HL-60/S4 treated with retinoic acid at 250 ng/mL for 4 days and 3 days (cell line): Measurements from ENCODE around the gene SARM1.
"Not testable (repeated sequence)": the region's sequence is repeated elsewhere in the genome, so short reads cannot be mapped to it uniquely, and the experiment has no call there.

Experiments
- in situ Hi-C: fragments of 300-500 bp; cut with MboI; formaldehyde crosslinking; loops from 2 replicates; pipeline ENCODE4 v1.7.0; 2022; ENCODE audit warnings: low sequenced_read_pairs

Gene SARM1

GRCh38 chr17:28371245-28372202 is at the start of gene SARM1:
SARM1 (plus strand) TSS chr17:28371694; CDS start chr17:28372033, 339 bp downstream.
- in situ Hi-C loops: no loop called here

DNA sequence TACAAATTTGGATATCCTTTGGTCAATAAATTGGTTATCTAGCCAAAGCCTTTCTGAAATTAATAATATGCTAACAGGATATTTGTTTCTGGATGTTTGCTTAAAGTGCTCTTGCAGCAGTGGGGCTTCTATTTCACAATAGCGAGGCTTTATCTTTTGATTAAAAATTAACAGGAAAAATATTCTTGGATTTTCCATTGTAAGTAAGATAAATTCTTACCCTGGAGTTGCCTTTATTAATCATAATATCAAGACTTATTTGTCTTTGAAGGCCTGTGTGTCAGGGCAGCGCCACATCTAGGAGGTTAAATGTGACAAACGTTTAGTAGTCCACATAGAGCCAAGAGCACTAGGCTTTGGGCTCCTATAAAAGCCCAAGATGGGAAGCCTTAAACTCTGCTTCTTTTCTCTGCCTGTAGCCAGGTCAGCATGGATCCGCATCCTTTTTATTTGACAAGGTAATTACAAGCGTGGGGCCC is 47.2 kb upstream of the SARM1 start:
- in situ Hi-C loops: no loop called here

DNA sequence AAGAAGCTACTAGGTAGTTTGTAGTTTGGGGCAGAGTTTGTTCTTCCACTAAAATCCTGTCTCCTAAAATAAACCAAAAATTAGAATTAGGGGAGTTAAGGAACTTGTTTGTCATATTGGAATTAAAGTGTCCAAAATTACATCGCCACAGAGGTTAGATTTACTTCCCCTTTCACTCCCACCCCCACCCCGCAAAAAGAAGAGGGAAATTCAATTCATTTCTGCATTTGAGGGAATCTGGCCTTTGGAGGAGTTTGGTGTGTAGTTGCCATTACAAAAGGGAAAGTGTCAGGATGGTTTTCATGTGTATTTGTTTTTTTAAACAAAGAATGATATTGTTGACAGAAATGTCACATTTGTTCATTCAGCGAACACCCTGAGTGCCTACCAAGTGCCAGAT is 46.7 kb upstream of the SARM1 start:
- in situ Hi-C loops: no loop called here

DNA sequence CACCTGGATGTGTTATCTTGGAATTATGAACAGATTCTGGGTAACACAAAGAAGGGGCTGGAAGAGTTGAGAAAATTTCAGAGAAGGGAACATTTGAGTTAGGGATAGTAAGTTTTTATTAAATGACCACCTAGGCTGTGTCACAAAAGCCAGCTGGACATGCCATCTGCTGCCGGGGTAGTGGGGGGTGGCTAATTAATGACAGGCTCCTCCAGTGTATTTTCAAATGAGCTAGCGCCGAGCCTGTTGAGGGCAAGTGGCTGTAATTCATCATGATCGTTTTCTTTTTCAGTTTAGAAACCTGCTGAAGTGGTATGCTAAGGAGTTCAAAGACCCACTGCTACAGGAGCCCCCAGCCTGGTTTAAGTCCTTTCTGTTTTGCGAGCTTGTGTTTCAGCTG is 46.3 kb upstream of the SARM1 start:
- in situ Hi-C loops: no loop called here

DNA sequence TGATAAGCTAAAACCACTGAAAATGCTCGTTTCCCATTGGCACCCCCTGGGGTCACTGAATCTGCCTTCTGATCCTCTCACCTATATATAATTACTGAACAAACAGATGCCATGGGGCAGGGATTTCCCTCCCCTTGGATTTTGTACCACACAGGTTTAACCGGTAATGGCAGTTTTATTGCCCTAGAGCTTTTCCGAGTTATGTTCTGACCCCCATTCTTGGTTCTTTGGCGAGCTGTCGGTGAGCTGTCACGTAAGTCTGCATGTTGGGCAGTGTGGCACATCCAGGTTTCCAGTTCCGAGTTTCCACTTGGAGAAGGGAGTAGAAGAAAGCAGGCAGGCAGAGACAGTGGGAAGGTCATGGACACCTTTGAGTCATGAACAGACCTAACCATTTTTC is 45.4 kb upstream of the SARM1 start:
- in situ Hi-C loops: no loop called here

GRCh38 chr17:28327031-28327607 is 44.4 kb upstream of the SARM1 start:
- in situ Hi-C loops: no loop called here

GRCh38 chr17:28327709-28328108 is 43.8 kb upstream of the SARM1 start:
- in situ Hi-C loops: no loop called here

DNA sequence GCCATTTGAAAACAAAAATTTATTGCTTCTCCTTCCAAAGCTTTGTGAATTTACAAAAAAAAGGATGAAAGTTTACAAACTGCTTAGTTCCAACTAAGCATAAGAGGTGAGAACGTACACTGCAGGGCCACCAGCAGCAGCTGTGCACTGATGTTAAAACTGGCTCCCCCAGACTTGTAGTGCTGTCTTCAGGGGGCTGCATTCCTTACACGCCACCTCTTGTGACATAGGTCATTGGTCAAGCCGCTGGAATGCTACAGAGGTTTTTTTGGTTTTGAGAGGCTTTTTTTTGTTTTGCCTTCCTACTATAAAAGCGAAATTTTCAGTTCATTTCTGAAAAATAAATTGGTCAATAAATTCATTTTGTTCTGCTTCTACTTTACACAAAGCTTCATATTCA is 43.2 kb upstream of the SARM1 start:
- in situ Hi-C loops: no loop called here

GRCh38 chr17:28330671-28331070 is 40.8 kb upstream of the SARM1 start:
- in situ Hi-C loops: no loop called here

GRCh38 chr17:28331891-28332420 is 39.5 kb upstream of the SARM1 start:
- in situ Hi-C loops: no loop called here

GRCh38 chr17:28333083-28333746 is 38.3 kb upstream of the SARM1 start:
- in situ Hi-C loops: no loop called here

- in situ Hi-C loops: no loop called here
Measured at GRCh38 chr17:28334171-28334570, 37.3 kb upstream of the SARM1 start.

DNA sequence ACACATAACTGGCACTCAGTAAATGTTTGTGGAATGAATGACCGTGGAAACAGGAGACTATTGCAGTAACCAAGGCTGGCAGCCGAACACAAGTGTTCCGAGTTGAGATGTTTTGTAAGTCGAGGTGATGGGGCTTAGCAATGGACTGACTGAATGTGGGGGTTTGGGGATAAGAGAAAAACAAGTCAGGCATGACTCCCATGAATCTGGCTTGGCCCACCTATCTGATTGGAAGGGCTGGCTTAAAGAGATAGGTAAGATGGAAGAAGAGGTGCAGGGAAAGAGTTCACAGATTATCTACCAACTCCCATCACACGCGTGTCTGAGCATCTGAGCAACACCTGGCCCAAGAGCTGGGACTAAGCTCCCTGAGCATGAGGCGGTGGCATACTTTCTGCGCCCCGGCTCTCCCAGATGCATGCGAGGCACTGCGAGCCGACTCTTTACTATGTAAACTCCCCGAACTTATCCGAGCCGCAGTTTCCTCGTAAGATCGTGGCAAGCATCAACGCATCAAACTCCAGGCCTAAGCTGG is 36.8 kb upstream of the SARM1 start:
- in situ Hi-C loops: no loop called here

GRCh38 chr17:28335201-28335958 is 36.1 kb upstream of the SARM1 start, which contains the start of the genes IFT20 and TNFAIP1:
IFT20 (minus strand) TSS chr17:28335472; CDS start chr17:28331985, 3,487 bp downstream.
TNFAIP1 (plus strand) TSS chr17:28335761; CDS start chr17:28339522, 3,761 bp downstream.
- in situ Hi-C loops: no loop called here

- in situ Hi-C loops: no loop called here
Measured at GRCh38 chr17:28335959-28336871, 35.3 kb upstream of the SARM1 start.

DNA sequence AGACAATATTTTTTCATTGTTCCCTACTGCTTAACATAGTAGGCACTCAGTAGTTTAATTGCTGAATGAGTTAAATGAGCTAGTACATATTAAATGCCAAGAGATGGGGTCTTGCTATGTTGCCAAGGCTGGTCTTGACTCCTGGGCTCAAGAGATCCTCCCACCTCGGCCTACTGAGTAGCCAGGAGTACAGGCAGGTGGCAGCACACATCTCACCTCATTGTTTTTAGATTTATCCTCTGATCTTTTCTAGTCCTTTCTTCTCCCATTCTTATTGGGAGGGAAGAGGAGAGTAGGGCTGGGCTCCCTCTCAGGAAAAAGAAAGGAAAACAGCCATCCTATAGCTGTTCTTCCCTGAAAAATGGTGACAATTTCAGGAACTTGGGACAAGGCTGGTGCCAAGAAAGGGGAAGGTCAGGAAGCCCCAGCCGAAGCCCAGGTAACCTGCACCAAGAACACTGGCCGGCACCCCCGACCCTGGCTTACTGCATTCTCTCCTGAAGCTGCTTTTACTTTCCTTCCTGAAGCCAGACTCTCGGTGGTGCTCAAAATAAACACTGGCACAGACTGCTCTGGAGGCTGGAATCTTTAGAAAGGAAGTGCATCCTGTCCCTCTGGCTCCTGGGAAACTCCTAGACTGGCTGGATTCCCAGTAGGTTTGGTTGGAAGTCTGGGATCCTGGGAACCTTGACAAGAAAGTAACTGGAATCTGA is 33.3 kb upstream of the SARM1 start:
- in situ Hi-C loops: no loop called here

DNA sequence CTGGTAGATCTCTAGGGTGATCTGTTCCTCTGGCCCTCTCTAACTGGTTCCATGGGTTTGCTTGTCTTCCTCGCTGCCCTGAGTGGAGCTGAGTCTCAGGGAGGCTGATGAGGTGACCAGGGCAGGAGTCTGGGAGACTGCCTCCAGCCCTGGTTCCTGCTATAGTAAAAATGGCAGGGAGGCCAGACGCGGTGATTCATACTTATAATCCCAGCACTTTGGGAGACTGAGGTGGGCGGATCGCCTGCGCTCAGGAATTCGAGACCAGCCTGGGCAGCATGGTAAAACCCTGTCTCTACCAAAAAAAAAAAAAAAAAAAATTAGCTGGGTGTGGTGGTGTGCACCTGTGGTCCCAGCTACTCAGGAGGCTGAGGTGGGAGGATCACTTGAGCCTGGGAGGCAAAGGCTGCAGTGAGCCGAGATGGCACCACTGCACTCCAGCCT is 32.7 kb upstream of the SARM1 start:
- in situ Hi-C loops: not testable (repeated sequence)

- in situ Hi-C loops: no loop called here
Measured at GRCh38 chr17:28339431-28339830, 32.1 kb upstream of the SARM1 start.
